ENCODE measurements around the gene SLC25A13.
"Not testable (repeated sequence)": the region's sequence is repeated elsewhere in the genome, so short reads cannot be mapped to it uniquely, and the experiment has no call there.

Gene SLC25A13

GRCh38 chr7:96184783-96185182 is 137.1 kb downstream of the SLC25A13 start:
- DNase-seq = no peak
- in situ Hi-C loops (cut with MboI; ENCODE audit: low pct_unique_long_range_greater_than_20kb, low sequenced_read_pairs) = no loop called here

- in situ Hi-C loops (cut with MboI; ENCODE audit: low pct_unique_long_range_greater_than_20kb, low sequenced_read_pairs) = no loop called here
Measured at GRCh38 chr7:96183163-96183670, 138.7 kb downstream of the SLC25A13 start.

GRCh38 chr7:96182424-96183158 is 139.3 kb downstream of the SLC25A13 start:
- in situ Hi-C loops (cut with MboI; ENCODE audit: low pct_unique_long_range_greater_than_20kb, low sequenced_read_pairs) = no loop called here
- DNase-seq = no peak

More at GRCh38 chr7:96183163-96183670, 138.7 kb downstream of the SLC25A13 start:
- DNase-seq = no peak

DNA sequence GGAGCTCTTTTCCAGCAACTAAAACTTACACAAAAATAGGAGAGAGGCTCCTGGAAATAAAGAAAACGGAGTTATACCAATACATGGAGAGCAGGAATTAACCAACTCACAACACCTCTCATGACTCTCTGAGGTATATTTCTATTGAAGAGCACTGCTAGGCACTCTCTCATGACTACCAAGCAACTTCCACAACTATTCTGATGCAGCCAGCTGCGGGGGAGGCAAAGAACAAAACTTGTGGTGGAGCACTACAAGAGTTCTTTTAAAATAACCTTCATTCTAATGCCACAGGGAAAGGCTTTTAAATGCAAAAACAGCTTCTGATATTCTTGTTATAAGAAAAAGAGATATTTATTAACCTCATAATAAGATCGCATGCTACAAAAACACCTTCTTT is 140.7 kb downstream of the SLC25A13 start:
- DNase-seq = no peak
- in situ Hi-C loops (cut with MboI; ENCODE audit: low pct_unique_long_range_greater_than_20kb, low sequenced_read_pairs) = no loop called here

DNA sequence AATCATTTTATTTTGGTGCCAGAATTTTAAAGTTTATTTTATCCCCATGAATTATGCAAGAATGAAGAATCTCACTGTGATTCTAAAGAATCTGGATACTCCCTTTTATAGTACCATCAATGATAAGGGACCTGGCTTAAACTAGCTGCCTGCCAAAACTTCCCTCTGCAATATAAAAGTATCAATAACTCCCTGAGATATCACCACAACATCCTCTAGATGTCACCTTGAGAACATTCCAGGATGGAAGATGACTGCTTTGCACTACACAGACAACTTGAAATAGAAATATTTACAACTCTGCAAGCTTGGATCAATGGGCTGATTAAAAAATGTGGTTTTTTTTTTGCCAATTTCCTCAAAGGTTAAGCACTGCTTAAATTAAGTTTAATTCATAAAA is 142.1 kb downstream of the SLC25A13 start:
- no peak for DNase-seq
- in situ Hi-C loops (cut with MboI; ENCODE audit: low pct_unique_long_range_greater_than_20kb, low sequenced_read_pairs) = no loop called here

DNA sequence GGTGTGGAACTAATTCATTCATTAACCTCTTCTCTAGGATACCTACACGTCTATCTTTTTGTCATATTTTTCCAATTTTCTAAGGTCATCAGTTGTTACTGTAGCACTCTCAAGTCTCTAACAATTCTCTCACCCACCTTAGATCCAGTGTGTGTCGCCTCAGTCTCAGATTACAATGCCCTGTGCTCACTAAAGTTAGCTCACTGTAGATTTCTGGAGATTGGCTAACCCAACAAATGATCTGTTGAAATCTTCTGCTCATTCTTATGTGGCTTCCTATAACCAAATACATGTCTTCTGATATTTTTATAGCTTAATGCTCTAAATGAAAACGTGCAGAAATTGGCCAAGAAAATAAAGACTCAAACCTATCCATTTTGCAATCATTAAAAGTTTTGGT is 142.6 kb downstream of the SLC25A13 start:
- in situ Hi-C loops (cut with MboI; ENCODE audit: low pct_unique_long_range_greater_than_20kb, low sequenced_read_pairs) = no loop called here
- DNase-seq = no peak

DNA sequence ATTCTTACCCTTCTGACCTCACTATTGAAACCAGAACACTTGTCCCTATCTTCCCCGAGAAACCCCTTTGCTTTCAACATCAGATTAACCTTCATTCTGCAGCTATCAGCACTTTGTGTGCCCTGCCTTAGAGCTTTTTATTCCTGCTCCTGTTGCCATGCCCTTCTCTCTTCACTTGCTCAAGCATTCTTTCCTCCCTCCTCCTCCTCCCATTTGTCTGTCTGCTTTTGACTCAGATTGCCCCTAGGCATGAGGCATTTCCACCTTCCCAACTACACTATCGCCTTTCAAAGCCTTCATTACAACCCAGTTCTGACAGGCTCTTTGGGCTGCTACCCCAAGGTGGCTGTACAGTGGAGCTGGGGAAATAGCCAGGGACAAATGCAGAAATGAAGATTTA is 143.3 kb downstream of the SLC25A13 start:
- in situ Hi-C loops (cut with MboI; ENCODE audit: low pct_unique_long_range_greater_than_20kb, low sequenced_read_pairs) = no loop called here
- no peak for DNase-seq

DNA sequence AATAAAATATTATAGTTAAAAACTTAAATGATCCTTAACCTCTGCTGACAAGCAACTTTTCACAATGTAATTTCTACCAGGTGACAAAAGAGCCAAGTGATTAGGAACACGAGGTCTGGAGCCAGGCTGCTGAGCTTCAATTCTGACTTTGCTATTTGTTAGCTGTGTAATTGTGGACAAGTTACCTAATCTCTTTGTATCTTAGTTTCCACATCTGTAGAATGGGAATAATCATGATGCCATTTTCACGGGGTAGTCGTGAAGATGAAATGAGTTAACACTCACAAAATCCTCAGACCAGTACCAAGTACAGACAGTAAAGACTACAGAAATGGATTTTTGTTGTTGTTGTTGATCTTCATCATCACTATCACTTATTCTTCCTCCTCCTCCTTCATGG is 144.5 kb downstream of the SLC25A13 start:
- in situ Hi-C loops (cut with MboI; ENCODE audit: low pct_unique_long_range_greater_than_20kb, low sequenced_read_pairs) = no loop called here
- no peak for DNase-seq

DNA sequence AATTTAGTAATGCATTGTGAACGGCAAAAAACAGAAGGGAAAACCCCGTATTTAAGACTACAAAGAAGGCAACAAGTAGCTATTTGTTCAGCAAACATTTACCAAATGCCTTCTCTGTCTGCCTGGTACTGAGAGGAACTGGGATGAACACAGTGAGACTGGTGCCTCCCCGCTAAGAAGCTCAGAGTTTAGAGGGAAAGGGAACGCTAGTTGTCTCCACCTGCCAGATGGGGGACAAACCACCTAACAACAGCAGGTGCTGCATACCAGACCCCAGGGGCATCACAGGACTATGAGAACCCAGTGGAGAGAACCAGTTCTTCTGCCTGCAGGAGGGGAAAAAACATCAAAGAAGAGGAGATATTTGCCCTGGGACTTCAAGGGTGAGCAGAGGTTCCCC is 147.1 kb downstream of the SLC25A13 start:
- no peak for DNase-seq
- in situ Hi-C loops (cut with MboI; ENCODE audit: low pct_unique_long_range_greater_than_20kb, low sequenced_read_pairs) = no loop called here

GRCh38 chr7:96173781-96174180 is 148.1 kb downstream of the SLC25A13 start:
- no peak for DNase-seq
- in situ Hi-C loops (cut with MboI; ENCODE audit: low pct_unique_long_range_greater_than_20kb, low sequenced_read_pairs) = no loop called here

DNA sequence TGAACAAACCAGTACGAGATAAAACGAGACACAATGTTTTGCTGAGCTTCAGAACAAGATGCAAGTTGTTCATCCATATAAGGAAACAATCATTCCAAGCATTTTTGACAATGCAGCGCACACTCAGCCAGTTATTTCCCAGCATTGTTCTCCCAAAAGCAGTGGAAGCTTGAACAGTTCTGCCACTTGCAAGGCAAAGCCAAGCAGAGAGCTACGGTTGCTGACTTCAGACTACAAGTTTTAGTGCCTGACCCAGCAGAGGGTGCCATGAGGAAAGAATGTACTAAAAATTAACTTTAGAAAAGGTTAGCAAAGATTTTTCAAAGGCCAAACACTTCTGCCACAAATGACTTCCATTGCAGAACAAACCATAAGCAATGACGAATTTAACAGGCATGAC is 152.5 kb downstream of the SLC25A13 start:
- in situ Hi-C loops (cut with MboI; ENCODE audit: low pct_unique_long_range_greater_than_20kb, low sequenced_read_pairs) = no loop called here
- no peak for DNase-seq

GRCh38 chr7:96167424-96167823 is 154.5 kb downstream of the SLC25A13 start:
- in situ Hi-C loops (cut with MboI; ENCODE audit: low pct_unique_long_range_greater_than_20kb, low sequenced_read_pairs) = no loop called here
- DNase-seq = no peak

DNA sequence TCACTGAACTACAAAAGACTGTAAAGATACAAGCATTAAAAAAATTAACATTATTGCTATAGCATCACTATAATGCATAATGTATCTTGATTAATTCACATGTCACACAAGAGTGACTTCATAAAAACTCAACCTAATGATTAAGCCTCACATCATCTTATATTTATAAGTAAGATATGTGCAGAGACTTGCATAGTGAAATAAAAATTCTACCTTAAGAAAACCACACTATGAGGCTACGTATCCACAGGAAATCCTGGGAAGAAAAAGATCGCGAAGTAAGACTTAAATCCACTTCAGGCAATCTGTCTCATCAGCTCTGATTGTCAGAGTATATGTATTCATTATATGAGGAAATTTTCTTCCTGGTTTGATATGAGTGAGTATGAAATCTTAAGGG is 160.0 kb downstream of the SLC25A13 start:
- in situ Hi-C loops (cut with MboI; ENCODE audit: low pct_unique_long_range_greater_than_20kb, low sequenced_read_pairs) = no loop called here
- no peak for DNase-seq

DNA sequence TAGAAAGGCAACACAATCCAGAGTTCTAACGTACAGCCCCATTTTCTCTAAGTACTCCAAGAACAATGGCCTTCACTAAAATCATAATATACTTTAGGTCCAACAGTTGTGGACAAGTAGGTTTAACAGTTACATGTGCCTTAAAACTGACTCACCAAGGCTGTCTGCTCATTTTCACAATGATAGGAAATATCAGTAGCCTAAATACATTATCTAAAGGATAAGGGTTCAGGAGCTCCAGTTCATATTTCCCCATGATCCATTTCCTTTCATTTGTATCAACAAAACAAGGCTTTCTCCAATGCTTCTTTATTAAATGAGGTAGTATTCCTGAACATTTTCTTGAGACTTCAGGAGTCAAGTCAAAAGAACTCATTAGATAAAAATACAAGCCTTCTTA is 164.0 kb downstream of the SLC25A13 start:
- DNase-seq = no peak
- in situ Hi-C loops (cut with MboI; ENCODE audit: low pct_unique_long_range_greater_than_20kb, low sequenced_read_pairs) = no loop called here

DNA sequence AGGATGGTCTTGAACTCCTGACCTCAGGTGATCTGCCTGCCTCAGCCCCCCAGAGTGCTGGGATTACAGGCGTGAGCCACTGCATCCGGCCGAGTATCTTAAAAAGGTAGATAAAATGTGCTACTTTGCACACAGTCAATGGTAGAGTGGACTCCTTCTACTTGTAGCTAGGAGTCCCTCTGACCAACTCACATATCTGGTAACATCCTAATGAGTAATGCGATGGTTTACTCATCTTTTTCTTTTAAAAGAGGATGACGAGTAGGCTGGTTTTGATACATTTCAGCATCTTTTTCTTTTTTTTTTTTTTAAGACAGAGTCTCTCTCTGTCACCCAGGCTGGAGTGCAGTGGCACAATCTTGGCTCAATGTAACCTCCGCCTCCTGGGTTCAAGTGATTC is 167.4 kb downstream of the SLC25A13 start:
- in situ Hi-C loops (cut with MboI; ENCODE audit: low pct_unique_long_range_greater_than_20kb, low sequenced_read_pairs); DNase-seq: not testable (repeated sequence)

- in situ Hi-C loops (cut with MboI; ENCODE audit: low pct_unique_long_range_greater_than_20kb, low sequenced_read_pairs) = no loop called here
- no peak for DNase-seq
Measured at GRCh38 chr7:96152706-96153105, 169.2 kb downstream of the SLC25A13 start.

DNA sequence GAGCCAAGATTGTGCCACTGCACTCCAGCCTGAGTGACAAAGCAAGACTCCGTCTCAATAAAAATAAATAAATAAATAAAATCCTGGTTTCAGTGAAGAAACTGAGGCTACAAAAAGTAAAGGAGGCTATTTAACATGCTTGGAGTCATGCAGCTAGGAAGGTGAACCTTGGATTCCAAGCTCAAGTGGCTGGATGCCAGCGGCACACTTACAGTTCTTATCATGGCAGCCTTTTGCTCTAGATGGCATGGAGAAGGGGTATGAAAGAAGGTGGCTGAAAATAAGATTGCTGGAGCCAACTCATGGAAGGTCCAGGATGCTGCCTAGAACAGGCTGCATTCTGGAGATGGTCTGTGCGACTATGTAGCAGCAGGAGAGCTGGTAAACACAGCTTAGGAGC is 170.0 kb downstream of the SLC25A13 start:
- in situ Hi-C loops (cut with MboI; ENCODE audit: low pct_unique_long_range_greater_than_20kb, low sequenced_read_pairs) = no loop called here
- no peak for DNase-seq

GRCh38 chr7:96144260-96144526 is 177.7 kb downstream of the SLC25A13 start:
- in situ Hi-C loops (cut with MboI; ENCODE audit: low pct_unique_long_range_greater_than_20kb, low sequenced_read_pairs) = no loop called here
- no peak for DNase-seq

DNA sequence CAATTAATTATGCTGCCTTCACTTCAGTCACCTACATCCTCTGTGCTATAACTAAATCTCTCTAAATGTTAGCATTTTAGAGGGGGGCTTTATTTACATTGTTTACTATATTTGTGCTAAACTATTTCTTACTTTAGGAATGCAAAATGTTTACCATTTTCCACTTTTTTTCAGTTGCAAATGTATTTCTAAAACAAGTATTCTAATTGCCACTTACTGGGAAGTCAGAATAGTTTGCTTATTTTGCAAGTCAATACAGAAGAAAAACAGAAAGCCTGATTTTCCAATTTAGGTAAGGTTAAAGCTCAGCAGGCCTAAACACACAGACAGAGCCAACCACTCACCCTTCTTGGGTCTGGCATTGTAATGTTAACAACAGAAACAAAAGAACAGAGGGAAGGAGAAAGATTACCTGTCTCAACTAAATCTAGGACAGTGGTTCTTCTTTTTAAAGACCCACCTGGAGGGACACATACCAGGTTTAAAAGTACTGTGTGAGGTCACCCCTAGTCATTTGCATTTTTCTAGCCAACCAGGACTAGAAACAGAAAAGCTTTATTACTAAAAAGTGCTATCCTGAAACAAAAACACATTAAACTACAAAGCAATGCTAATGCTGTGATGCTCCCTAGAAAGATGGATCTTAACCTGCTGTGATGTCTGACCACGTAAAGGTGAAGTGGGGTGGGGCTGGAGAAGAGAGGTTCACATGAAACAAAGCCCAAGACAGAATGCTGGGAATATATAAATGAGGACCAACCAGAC is 178.2 kb downstream of the SLC25A13 start:
- in situ Hi-C loops (cut with MboI; ENCODE audit: low pct_unique_long_range_greater_than_20kb, low sequenced_read_pairs) = no loop called here
- no peak for DNase-seq

GRCh38 chr7:96136600-96137239 is 185.2 kb downstream of the SLC25A13 start:
- in situ Hi-C loops (cut with MboI; ENCODE audit: low pct_unique_long_range_greater_than_20kb, low sequenced_read_pairs) = no loop called here
- DNase-seq = no peak
